Heart right ventricle (tissue), 16 donors: ENCODE measurements around the gene SMAD3. TPM values are rescaled to one million over a fixed set of nuclear protein-coding genes. Genes with fewer than 3 reads are reported as not detected.

Experiments used
- ATAC-seq, 8 donors: fragments of 200-7000 bp; cut with Tn5 transposase; one replicate each; pipeline ENCODE4 v1.9.1; 2020; ENCODE audit warnings: mild to moderate bottlenecking in 8 of 8, moderate library complexity in 8 of 8, moderate number of reproducible peaks in 1 of 8
- DNase-seq, 2 donors: peaks; one replicate each; pipeline ENCODE4 v3.0.0-alpha.2; 2020
- H3K27ac ChIP-seq, 10 donors: fragments of 200-600 bp; sonication (generic) in 2 of 10; one replicate each; pipeline versions ENCODE4 v1.5.0 to v1.8.0; 2020 to 2022; ENCODE audit warnings: mild to moderate bottlenecking in 3 of 10
- H3K27me3 ChIP-seq, 7 donors: fragments of 200-600 bp; one replicate each; pipeline ENCODE4 v1.8.0; 2021 to 2022; ENCODE audit warnings: mild to moderate bottlenecking in 2 of 7
- H3K36me3 ChIP-seq, 9 donors: fragments of 200-600 bp; sonication (generic) in 1 of 9; one replicate each; pipeline versions ENCODE4 v1.5.0 to v1.8.0; 2020 to 2022; ENCODE audit warnings: mild to moderate bottlenecking in 2 of 9
- H3K4me1 ChIP-seq, 9 donors: fragments of 200-600 bp; sonication (generic) in 1 of 9; one replicate each; pipeline versions ENCODE4 v1.5.0 to v1.8.0; 2020 to 2022; ENCODE audit warnings: mild to moderate bottlenecking in 4 of 9
- H3K4me3 ChIP-seq, 10 donors: fragments of 200-600 bp; sonication (generic) in 2 of 10; one replicate each; pipeline versions ENCODE4 v1.5.0 to v1.8.0; 2020 to 2022; ENCODE audit warnings: mild to moderate bottlenecking in 7 of 10, moderate library complexity in 2 of 10
- H3K9me3 ChIP-seq, 11 donors: fragments of 200-600 bp in 10 of 11; sonication (generic) in 2 of 11; one replicate each; pipeline versions ENCODE4 v1.5.0 to v1.8.0; 2013 to 2022; ENCODE audit warnings: mild to moderate bottlenecking in 2 of 11, control low read depth in 1 of 11, moderate library complexity in 1 of 11
- CTCF ChIP-seq, 9 donors: fragments of 200-600 bp; sonication (generic) in 2 of 9; IDR thresholded peaks; one replicate each; pipeline versions ENCODE4 v1.5.0 to v1.8.0; 2021 to 2022; ENCODE audit warnings: antibody characterized with exemption in 9 of 9, mild to moderate bottlenecking in 5 of 9, moderate library complexity in 1 of 9
- WGBS, 2 donors: extraction: QIAGEN DNeasy Blood & Tissue Kit; methylation state at CpG; one replicate each; pipeline ENCODE4 v1.1.7; 2013; ENCODE audit warnings: inconsistent platforms in 1 of 2; 5-methylcytosine and 5-hydroxymethylcytosine counted together
- intact Hi-C, 10 donors: fragments of 100-400 bp; cut with DNase I; formaldehyde crosslinking; loops; one replicate each; pipeline versions ENCODE4 v1.11.1 to v1.14.2; 2022
- polyA plus RNA-seq, 2 donors: library from polyadenylated mRNA; stranded (reverse); fragments of 200-250 nt; gene quantifications; one replicate each; pipeline ENCODE4 v1.2.3, GENCODE V29; 2013
- total RNA-seq, 10 donors: library from RNA; stranded (reverse); fragmentation: NEBNext Ultra II Directional in 3 of 10; extraction: Animal tissue kit (Norgen Biotek cat#: 25700) in 3 of 10; gene quantifications; one replicate each; pipeline versions ENCODE4 v1.2.1 to v1.2.4, GENCODE V29; 2021 to 2023
- donor health status: Arrhythmogenic right ventricular cardiomyopathy.
- donor health status: ischemic (EF 13 %, LVEDD 7.1; RV severe dilation, severe dysfunction).
- donor health status: healthy with polysubstance abuse.
- donor health status: DM: no; HTN: yes; CAD: no.
- donor health status: DM: no; HTN: no; CAD: no.
- donor health status: ischemic (EF 25% LVEDD 6.9; RV normal size, moderate dysfunction).
- donor health status: ischemic (EF 25% LVEDD 5.7; RV mildly dilated, moderate dysfunction).
- donor health status: healthy.
- donor health status: DM: yes; HTN: yes; CAD: no.
- donor health status: Ischemic cardiomyopathy.
- donor health status: ischemic (EF 35%, LVEDD 5.7; RV mildly dilated, moderate dysfunction).
- donor health status: nonischemic (EF 11% LVEDD 7.7; RV severe dilation, severe dysfunction).
- donor health status: DM: yes; HTN: yes; CAD: no.
- donor health status: PGD.
- donor health status: ischemic (EF 29% LVEDD 5.4; RV normal size, mild dysfunction).
- donor health status: nonischemic (EF 23%, LVEDD 6.1; RV moderate dilation, normal function).

Gene SMAD3
- total and polyA plus RNA-seq, 12 donors, result 6.2 to 44.8 (median 15.5) TPM

- Histone ChIP-seq H3K27ac (peak overlapping the region in 8 of 10 donors; percentile 9 to 57 (median 32)), H3K4me3 (no peak overlapping the region), H3K9me3 (peaks cover 0 to 10% (median 7%) of the 10 kb centered on the region in 11 donors), H3K4me1 (peaks cover 25 to 87% (median 59%) of the 10 kb centered on the region in 9 donors), H3K27me3 (no peaks in the 10 kb centered on the region), H3K36me3 (no peaks in the 10 kb centered on the region)
- intact Hi-C loops, result loop anchor here in 3 of 10 donors (5.0 to 10.0 kb wide), 3 partner anchors 38 to 75 kb away; partner anchors contain the start of gene SMAD3 (in 2 of the 3)
- ATAC-seq (peak; percentile 24 to 79 (median 52)), DNase-seq (peak; percentile 57 to 72)
- TF ChIP-seq CTCF (IDR thresholded peaks at IDR 0.05), result no peak
- 60 to 64% methylated on average over 18 of the region's 18 CpGs for WGBS, 2 donors
These were observed 44.0 kb downstream of the SMAD3 start for GRCh38 chr15:67109141-67110034.

- Histone ChIP-seq H3K27me3 (no peaks in the 10 kb centered on the region), H3K4me3 (no peak overlapping the region), H3K27ac (peak overlapping the region in 7 of 10 donors; percentile 9 to 57 (median 33)), H3K4me1 (peaks cover 19 to 87% (median 57%) of the 10 kb centered on the region in 9 donors), H3K9me3 (peaks cover 0 to 10% (median 7%) of the 10 kb centered on the region in 11 donors), H3K36me3 (no peaks in the 10 kb centered on the region)
- no peak for DNase-seq
- TF ChIP-seq CTCF (IDR thresholded peaks at IDR 0.05), result no peak
- no peak for ATAC-seq
- intact Hi-C loops, result no loop called here
- WGBS, 2 donors, result 91 to 93% methylated on average over 5 of the region's 5 CpGs
These were observed 45.0 kb downstream of the SMAD3 start for GRCh38 chr15:67110361-67110781.

GRCh38 chr15:67110958-67111864, 45.8 kb downstream of the SMAD3 start:
- TF ChIP-seq CTCF (IDR thresholded peaks at IDR 0.05), result no peak
- DNase-seq (no peak), ATAC-seq (no peak)
- H3K27me3 ChIP-seq, result no peaks in the 10 kb centered on the region
- H3K36me3 ChIP-seq, result no peaks in the 10 kb centered on the region
- 95 to 98% methylated on average over 2 of the region's 2 CpGs for WGBS, 2 donors
- H3K4me1 ChIP-seq, result peaks cover 18 to 87% (median 57%) of the 10 kb centered on the region in 9 donors
- intact Hi-C loops, result no loop called here
- H3K4me3 ChIP-seq, result no peak overlapping the region
- peaks cover 0 to 10% (median 7%) of the 10 kb centered on the region in 11 donors for H3K9me3 ChIP-seq
- peak overlapping the region in 1 of 10 donors; percentile 46 for H3K27ac ChIP-seq

GRCh38 chr15:67114046-67114445, 48.6 kb downstream of the SMAD3 start:
- DNase-seq (no peak), ATAC-seq (no peak)
- H3K4me1 ChIP-seq, result peaks cover 21 to 87% (median 59%) of the 10 kb centered on the region in 9 donors
- 91 to 99% methylated on average over 8 of the region's 8 CpGs for WGBS, 2 donors
- intact Hi-C loops, result no loop called here
- H3K36me3 ChIP-seq, result no peaks in the 10 kb centered on the region
- no peak overlapping the region for H3K4me3 ChIP-seq
- TF ChIP-seq CTCF (IDR thresholded peaks at IDR 0.05), result no peak
- peaks cover 0 to 10% (median 7%) of the 10 kb centered on the region in 11 donors for H3K9me3 ChIP-seq
- H3K27ac ChIP-seq, result peak overlapping the region in 1 of 10 donors; percentile 42
- no peaks in the 10 kb centered on the region for H3K27me3 ChIP-seq
